GM21447 (cell line): ENCODE measurements around the gene ADGRG2.

Source experiments
- ATAC-seq: cut with Tn5 transposase; IDR thresholded peaks from one replicate; pipeline ENCODE4 v1.9.1; 2021; ENCODE audit not compliant: unreplicated experiment

The ADGRG2 gene, protein sequence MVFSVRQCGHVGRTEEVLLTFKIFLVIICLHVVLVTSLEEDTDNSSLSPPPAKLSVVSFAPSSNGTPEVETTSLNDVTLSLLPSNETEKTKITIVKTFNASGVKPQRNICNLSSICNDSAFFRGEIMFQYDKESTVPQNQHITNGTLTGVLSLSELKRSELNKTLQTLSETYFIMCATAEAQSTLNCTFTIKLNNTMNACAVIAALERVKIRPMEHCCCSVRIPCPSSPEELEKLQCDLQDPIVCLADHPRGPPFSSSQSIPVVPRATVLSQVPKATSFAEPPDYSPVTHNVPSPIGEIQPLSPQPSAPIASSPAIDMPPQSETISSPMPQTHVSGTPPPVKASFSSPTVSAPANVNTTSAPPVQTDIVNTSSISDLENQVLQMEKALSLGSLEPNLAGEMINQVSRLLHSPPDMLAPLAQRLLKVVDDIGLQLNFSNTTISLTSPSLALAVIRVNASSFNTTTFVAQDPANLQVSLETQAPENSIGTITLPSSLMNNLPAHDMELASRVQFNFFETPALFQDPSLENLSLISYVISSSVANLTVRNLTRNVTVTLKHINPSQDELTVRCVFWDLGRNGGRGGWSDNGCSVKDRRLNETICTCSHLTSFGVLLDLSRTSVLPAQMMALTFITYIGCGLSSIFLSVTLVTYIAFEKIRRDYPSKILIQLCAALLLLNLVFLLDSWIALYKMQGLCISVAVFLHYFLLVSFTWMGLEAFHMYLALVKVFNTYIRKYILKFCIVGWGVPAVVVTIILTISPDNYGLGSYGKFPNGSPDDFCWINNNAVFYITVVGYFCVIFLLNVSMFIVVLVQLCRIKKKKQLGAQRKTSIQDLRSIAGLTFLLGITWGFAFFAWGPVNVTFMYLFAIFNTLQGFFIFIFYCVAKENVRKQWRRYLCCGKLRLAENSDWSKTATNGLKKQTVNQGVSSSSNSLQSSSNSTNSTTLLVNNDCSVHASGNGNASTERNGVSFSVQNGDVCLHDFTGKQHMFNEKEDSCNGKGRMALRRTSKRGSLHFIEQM

GRCh38 chrX:19121898-19122640 lies at the start of gene ADGRG2:
ADGRG2 (minus strand) TSS chrX:19122468; CDS start chrX:19068834, 53,634 bp downstream.
- ATAC-seq = no peak

DNA sequence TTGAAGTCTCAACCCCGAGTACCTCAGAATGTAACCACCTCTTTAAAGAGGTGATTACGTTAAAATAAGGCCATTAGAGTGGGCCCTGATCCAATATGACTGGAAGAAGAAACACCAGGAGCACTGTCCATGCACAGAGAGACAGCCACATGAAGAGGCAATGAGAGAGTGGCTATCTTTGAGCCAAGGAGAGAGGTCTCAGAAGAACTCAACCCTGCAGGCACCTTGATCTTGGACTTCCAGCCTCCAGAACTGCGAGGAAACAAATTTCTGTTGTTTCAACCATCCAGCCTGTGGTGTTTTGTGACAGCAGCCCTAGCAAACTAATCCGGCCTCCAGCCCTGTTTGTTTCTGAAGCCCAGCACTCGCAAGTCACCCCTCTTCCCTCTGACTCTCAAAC lies 46.3 kb upstream of the ADGRG2 start:
- no peak for ATAC-seq

GRCh38 chrX:19162851-19163250 lies 40.6 kb upstream of the ADGRG2 start:
- ATAC-seq = no peak

DNA sequence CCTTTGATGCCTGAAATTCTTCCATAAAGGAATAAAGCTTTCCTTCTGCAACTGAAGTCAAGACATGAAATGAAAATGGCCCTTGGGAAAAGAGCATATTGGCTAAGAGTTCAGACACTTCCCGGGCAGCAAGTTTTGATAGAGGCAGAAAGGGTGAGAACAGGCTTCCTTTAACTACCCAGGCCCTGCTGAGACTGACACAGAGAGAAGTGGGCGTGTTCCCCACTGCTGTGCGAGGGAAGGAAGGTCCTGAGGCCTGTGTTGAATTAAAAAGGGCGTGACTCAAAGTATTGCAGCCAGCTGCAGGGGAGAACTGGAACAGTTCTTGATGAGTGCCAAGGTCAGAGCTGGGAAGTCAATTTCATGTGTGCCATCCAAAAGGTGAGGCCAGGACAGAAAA lies 33.9 kb upstream of the ADGRG2 start:
- ATAC-seq = no peak

- no peak for ATAC-seq
These were observed 30.5 kb upstream of the ADGRG2 start for GRCh38 chrX:19152762-19153161.

- ATAC-seq = no peak
These were observed 14.8 kb upstream of the ADGRG2 start for GRCh38 chrX:19137067-19137466.

DNA sequence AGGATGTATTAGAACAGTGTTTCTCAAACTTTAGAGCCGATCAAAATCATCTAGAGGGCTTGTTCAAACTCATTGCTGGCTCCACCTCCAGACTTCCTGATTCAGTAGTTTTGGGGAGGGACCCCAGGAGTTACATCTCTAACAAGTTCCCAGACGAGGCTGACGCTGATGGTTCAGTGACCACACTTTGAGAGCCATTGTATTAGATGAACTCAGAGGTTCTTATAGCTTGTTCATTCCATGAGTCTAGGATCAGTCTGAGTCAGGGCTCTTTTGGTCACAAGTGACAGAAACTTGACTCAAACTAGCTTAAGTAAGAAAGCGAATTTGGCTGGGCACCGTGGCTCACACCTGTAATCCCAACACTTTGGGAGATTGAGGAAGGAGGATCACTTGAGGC lies 11.5 kb upstream of the ADGRG2 start:
- ATAC-seq = no peak

- ATAC-seq = no peak
These were observed 11.0 kb upstream of the ADGRG2 start for GRCh38 chrX:19133231-19133630.

- no peak for ATAC-seq
These were observed 8.4 kb upstream of the ADGRG2 start for GRCh38 chrX:19130628-19131027.

DNA sequence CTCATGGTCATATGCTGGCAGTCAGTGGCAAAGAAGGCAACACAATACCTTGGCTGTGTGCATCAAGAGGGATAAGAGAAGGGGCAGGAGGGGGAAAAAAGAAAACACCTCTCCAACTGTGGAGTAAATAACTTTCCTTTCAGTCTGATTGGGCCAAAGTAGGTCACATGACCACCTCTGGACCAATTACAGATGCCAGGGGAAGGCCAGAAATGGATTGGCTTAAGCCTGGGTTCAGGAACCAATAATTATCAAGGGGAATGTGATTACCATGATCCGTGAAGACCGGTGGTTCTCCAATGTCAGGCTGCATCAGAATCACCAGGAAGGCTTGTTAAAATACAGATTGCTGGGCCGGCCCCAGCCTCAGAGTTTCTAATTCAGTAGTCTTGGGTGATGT lies 7.4 kb upstream of the ADGRG2 start:
- no peak for ATAC-seq

DNA sequence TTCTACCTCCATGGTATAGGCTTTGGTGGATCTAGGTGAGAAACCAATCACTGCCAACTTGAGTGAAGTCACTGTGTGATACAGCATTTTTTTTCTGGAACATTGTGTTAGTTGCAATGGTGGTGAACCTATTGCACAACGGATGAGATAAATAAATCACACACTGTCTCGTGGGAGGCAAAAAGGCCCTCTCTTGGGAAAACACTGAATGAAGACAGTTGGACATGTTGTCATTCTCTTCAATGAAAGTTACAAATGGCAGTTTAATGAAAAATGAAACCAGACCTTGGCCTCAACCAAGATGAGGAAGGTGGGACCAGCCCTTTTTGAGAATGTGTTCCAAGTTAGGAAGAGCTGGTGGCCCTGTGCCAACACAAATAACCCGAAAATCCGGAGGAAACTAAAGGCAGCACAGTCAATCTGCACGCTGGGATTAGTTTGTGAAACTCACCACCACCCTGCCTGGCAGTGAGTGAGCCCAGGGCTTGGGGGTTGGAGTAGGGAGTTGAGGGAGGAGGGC lies 5.4 kb upstream of the ADGRG2 start:
- no peak for ATAC-seq

DNA sequence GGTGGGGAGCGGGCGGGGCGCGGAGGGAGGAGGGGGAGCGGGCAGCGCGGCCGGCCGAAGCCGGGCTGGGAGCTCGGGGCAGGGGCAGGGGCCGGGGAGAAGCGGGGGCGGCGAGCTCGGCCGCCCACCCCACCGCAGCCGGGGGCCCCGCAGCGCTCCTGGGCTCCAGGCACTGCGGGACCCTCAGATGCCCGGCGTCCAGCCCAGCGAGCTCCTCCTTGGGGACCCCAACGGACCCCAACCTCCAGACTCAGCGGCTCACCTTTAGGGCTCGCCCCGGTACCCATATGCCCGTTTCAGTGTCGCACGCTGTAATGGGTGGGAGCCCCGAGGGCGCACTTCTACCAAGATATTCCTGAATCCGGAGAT lies 357 bp upstream of the ADGRG2 start:
- ATAC-seq = no peak

DNA sequence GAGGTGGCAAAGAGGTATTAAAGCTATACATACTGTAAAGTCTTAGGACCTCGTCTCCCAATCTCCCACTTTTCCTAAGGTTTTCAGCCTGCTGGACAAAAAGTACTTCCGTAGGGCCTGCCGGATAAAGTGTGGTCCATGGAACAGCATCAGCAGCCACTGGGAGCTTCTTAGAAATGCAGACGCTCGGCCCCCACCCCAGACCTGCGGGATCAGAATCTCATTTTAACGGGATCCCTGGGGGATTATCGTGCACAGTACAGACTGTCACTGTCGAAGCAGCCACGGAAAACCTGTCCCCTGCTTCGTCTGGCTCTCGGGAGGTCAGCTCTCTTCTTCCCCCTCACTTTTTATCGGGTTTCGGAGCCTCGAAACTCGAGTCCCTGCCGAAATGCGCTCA lies 802 bp downstream of the ADGRG2 start:
- ATAC-seq = no peak

GRCh38 chrX:19110642-19111041 lies 11.6 kb downstream of the ADGRG2 start:
- no peak for ATAC-seq

GRCh38 chrX:19107035-19107434 lies 15.2 kb downstream of the ADGRG2 start:
- ATAC-seq = no peak

GRCh38 chrX:19100586-19100985 lies 21.7 kb downstream of the ADGRG2 start:
- no peak for ATAC-seq

GRCh38 chrX:19097553-19098283 lies 24.6 kb downstream of the ADGRG2 start:
- ATAC-seq = no peak

GRCh38 chrX:19096586-19096985 lies 25.7 kb downstream of the ADGRG2 start:
- no peak for ATAC-seq

DNA sequence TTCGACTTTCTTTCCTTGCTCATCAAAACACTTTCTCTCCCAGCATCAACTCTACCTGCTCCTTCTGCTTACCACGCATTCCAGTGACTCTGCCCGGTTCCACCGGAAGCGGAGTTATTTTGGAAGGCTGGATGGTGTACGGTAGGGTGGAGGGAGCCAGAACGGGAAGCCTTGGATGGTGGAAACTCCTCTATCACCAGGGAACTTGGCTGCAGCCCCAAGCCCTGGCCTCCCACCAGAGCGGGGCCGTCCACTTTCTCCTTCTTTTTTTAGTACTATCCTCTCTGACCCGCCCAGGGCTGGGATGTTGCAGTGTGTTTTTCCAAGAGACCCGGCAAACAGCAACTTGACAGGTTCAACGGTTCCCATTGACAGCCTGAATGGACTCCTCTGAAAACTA lies 27.6 kb downstream of the ADGRG2 start:
- no peak for ATAC-seq

DNA sequence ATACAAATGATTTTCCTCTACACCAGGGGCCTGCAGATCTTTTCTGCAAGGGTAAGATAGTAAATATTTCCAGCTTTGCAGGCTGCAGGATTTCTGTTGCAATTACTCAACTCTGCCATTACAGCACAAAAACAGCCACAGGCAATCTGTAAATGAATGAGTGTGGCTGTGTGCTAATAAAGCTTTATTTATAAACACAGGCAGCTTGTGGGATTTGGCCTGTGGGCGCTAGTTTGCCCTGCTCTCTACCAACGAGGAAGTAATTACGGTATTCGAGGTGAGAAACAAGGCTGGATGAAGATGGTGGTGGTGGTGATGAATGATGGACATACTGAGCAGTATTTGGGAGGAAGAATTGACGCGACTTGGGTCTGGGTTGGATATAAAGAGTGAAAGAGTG lies 30.7 kb downstream of the ADGRG2 start:
- ATAC-seq = no peak
